Esophagus squamous epithelium (tissue), 4 donors: Measurements from ENCODE around the gene TBCK.

Experiments used
- POLR2A ChIP-seq, 4 donors: fragments of 450-650 bp; IDR thresholded peaks; one replicate each; pipeline ENCODE4 v1.6.1; 2017; ENCODE audit warnings: antibody characterized with exemption in 4 of 4, mild to moderate bottlenecking in 4 of 4, moderate library complexity in 3 of 4
- TF ChIP-seq, protein P1 (sequence below), 6 experiments: fragments of 450-650 bp in 4 of 6; fragments of 200-600 bp in 2 of 6; sonication (generic) in 2 of 6; IDR thresholded peaks; one replicate each; pipeline ENCODE4 v1.5.1; 2016 to 2019; ENCODE audit warnings: antibody characterized with exemption in 6 of 6, mild to moderate bottlenecking in 4 of 6, moderate library complexity in 4 of 6

DNA sequence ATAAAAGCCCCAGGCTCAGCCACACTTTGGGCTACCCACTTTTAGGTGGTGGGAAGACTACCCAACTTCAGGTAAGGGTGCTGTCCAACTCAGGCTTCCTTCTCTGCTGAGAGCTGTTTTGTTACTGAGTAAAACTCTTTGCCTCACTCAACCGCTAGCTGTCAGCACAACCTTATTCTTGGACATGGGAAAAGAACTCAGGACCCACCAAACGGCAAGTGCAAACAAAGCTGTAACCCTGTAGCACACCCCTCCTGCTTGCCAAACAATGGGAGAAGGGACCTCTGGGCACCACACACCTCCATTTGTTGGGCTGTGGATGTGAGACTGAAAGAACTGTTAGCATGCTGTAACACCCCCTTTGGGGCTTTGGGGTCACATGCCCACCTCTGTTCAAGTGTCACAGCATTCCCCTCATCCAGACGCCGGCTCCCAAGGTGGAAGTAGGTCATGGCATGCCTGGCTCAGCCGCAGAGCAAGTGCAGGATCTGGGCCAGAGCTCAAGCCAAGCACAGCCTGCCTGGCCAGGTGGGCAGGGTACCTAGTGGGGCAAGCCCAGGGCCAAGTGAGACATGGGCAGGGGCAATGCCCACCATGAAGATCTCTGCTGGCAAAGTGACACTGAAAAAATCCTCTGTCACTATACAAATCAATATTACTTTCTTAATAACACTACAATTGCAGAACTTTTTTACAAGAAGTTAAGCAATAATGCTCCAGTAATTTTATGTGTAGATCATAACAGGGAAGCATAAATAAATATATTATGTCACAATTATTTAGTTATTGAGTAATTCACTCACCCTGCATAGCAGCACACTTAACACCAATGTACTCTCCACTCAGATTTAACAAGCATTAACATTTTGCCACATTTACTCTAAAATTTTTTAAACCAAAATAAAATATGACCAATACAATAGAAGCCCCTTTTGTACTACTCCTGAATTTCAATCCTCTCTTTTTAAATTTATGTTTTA lies 107.2 kb downstream of the TBCK start:
- TF ChIP-seq, protein P1, sequence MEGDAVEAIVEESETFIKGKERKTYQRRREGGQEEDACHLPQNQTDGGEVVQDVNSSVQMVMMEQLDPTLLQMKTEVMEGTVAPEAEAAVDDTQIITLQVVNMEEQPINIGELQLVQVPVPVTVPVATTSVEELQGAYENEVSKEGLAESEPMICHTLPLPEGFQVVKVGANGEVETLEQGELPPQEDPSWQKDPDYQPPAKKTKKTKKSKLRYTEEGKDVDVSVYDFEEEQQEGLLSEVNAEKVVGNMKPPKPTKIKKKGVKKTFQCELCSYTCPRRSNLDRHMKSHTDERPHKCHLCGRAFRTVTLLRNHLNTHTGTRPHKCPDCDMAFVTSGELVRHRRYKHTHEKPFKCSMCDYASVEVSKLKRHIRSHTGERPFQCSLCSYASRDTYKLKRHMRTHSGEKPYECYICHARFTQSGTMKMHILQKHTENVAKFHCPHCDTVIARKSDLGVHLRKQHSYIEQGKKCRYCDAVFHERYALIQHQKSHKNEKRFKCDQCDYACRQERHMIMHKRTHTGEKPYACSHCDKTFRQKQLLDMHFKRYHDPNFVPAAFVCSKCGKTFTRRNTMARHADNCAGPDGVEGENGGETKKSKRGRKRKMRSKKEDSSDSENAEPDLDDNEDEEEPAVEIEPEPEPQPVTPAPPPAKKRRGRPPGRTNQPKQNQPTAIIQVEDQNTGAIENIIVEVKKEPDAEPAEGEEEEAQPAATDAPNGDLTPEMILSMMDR (IDR thresholded peaks at IDR 0.05), result no peak
- no peak for TF ChIP-seq POLR2A (IDR thresholded peaks at IDR 0.05)
